ENCODE measurements around the gene ASPHD2. TPM values are rescaled to one million over a fixed set of nuclear protein-coding genes. Genes with fewer than 3 reads are reported as not detected.

Gene ASPHD2
- polyA plus RNA-seq, 1 experiment: 2.3 TPM

DNA sequence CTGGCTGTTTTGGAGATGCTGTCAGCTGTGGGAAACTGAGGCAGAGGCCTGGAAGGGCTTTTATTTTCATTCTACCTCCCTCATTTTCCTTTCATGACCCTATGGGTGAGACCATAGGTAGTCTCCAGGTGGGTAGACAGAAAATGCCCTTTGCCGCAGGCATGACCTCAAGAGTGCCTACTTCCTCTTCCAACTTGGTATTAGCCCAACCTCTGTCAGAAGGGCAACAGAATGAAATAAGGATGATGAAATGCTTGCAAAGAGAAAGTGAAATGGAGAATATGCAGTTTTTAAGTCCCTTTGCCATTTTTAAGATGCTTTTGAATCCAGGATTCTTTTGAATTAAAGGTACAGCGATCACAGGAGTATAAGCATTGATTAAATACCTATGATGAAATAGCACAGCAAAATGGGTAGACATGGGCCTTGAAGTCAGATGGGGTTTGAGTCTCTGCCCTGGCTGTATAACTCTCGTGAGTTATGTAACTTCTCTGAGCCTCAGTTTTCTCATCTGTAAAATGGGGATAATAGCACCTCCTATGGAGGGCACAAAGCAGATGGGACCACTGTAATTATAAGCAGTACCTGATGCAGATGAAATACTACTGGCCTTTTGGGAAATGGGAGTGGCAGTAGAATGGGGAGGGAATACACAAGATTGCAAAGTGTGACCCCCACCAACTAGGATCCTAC lies 3.7 kb downstream of the ASPHD2 start:
- H3K36me3 ChIP-seq (ENCODE audit: control insufficient read depth, insufficient read depth, low read length): no peaks in the 10 kb centered on the region
- no peak for DNase-seq (ENCODE audit: low read depth)
- no peak overlapping the region for H3K4me3 ChIP-seq (ENCODE audit: low read depth, low read length)
- no peaks in the 10 kb centered on the region for H3K27me3 ChIP-seq (ENCODE audit: control insufficient read depth, insufficient read depth, low read length)
- ChIA-PET POLR2A (no interaction called here), CTCF (interaction anchor here (3.7 kb wide), 1 partner anchor 28 kb away, joined by 23 read pairs; no protein-coding TSS in a partner anchor)
- TF ChIP-seq, protein P1, sequence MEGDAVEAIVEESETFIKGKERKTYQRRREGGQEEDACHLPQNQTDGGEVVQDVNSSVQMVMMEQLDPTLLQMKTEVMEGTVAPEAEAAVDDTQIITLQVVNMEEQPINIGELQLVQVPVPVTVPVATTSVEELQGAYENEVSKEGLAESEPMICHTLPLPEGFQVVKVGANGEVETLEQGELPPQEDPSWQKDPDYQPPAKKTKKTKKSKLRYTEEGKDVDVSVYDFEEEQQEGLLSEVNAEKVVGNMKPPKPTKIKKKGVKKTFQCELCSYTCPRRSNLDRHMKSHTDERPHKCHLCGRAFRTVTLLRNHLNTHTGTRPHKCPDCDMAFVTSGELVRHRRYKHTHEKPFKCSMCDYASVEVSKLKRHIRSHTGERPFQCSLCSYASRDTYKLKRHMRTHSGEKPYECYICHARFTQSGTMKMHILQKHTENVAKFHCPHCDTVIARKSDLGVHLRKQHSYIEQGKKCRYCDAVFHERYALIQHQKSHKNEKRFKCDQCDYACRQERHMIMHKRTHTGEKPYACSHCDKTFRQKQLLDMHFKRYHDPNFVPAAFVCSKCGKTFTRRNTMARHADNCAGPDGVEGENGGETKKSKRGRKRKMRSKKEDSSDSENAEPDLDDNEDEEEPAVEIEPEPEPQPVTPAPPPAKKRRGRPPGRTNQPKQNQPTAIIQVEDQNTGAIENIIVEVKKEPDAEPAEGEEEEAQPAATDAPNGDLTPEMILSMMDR (IDR thresholded peaks at IDR 0.05; ENCODE audit: insufficient read depth, low read depth, low read length): no peak

DNA sequence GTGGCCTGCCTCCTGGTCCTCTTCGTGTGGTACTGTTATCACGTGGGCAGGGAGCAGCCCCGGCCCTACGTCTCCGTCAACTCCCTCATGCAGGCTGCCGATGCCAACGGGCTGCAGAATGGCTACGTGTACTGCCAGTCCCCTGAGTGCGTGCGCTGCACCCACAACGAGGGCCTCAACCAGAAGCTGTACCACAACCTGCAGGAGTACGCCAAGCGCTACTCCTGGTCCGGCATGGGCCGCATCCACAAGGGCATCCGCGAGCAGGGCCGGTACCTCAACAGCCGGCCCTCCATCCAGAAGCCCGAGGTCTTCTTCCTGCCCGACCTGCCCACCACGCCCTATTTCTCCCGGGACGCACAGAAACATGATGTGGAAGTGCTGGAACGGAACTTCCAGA lies 4.7 kb downstream of the ASPHD2 start:
- DNase-seq (ENCODE audit: low read depth): no peak
- H3K27me3 ChIP-seq (ENCODE audit: control insufficient read depth, insufficient read depth, low read length): no peaks in the 10 kb centered on the region
- H3K4me3 ChIP-seq (ENCODE audit: low read depth, low read length): no peak overlapping the region
- CTCF ChIA-PET: no interaction called here
- POLR2A ChIA-PET: no interaction called here
- TF ChIP-seq, protein P1 (IDR thresholded peaks at IDR 0.05; ENCODE audit: insufficient read depth, low read depth, low read length): no peak
- no peaks in the 10 kb centered on the region for H3K36me3 ChIP-seq (ENCODE audit: control insufficient read depth, insufficient read depth, low read length)

DNA sequence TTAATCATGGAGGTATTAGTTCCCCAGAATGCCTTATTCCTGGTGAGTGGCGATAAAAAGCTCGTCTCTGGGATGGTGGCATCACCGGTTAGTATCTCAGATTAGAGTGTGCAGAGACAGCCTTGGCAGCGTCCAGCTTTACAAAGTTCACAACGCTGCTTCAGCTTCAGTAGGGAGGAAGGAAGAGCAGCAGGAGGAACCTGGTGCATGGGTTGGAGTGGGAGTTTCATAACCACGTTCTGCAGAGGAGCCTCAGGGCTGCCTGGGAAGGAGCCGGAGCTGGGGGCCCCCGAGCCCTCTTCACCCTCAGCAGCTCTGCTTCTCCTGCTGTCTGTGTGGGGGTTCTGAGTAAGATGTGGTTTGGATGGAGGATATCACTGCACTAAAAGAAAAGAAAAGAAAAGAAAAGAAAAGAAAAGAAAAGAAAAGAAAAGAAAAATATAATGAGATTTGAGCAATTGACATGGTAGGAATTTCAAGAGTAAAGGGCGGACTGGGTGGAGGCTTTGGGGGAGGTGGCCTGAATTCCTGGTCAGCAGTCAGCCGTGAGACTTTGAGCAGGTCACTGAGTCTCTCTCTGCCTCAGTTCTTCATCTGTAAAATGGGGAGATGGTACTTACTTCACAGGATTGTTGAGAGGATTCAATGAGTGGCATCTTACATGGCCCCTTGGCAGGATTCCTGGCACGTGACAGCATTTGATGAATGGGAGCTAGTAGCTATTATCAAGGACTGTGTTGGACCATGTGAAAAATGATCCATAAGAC lies 6.5 kb downstream of the ASPHD2 start:
- TF ChIP-seq, protein P1 (IDR thresholded peaks at IDR 0.05; ENCODE audit: insufficient read depth, low read depth, low read length): no peak
- Histone ChIP-seq H3K4me3 (ENCODE audit: low read depth, low read length) (no peak overlapping the region), H3K27me3 (ENCODE audit: control insufficient read depth, insufficient read depth, low read length) (no peaks in the 10 kb centered on the region), H3K36me3 (ENCODE audit: control insufficient read depth, insufficient read depth, low read length) (no peaks in the 10 kb centered on the region)
- ChIA-PET POLR2A (no interaction called here), CTCF (interaction anchor here (0.6 to 1.1 kb wide), 2 partner anchors 26 to 72 kb away, joined by 3 to 5 read pairs; no protein-coding TSS in a partner anchor)
- DNase-seq (ENCODE audit: low read depth): no peak

DNA sequence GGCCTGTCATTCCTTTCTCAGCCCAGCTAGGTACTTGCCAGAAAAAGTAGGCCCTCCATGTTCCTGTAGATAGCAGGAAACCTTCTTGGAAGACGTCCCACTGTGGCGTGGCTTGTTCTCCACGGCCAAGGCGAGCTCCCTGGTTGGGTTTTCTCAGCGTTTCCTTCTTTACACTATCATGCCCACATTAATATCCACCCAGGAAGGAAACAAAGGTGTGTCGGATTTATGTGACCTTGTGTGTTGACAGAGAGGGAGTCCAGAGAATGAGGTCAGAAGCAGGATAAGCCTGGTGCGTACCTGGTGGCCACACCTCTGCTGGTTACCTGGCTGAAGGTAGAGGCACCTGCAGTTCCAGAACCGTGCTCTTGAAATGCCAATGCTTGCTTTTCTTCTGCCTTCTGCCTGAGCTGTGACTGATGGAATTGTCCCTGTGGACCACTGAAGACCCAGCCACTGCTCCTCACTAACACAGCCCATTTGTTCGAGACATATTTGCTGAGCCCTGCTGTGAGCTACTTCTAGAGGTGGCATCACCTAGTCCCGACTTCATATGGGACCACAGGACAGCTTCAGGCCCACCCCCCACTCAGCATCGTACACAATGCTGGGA lies 7.9 kb downstream of the ASPHD2 start:
- DNase-seq (ENCODE audit: low read depth): no peak
- CTCF ChIA-PET: interaction anchor here (1.2 to 2.2 kb wide), 2 partner anchors 16 to 24 kb away, joined by 3 to 13 read pairs; no protein-coding TSS in a partner anchor
- no peaks in the 10 kb centered on the region for H3K36me3 ChIP-seq (ENCODE audit: control insufficient read depth, insufficient read depth, low read length)
- TF ChIP-seq, protein P1 (IDR thresholded peaks at IDR 0.05; ENCODE audit: insufficient read depth, low read depth, low read length): no peak
- POLR2A ChIA-PET: interaction anchor here (0.6 kb wide), 1 partner anchor 141 kb away, joined by 8 read pairs; no protein-coding TSS in a partner anchor
- H3K27me3 ChIP-seq (ENCODE audit: control insufficient read depth, insufficient read depth, low read length): no peaks in the 10 kb centered on the region
- H3K4me3 ChIP-seq (ENCODE audit: low read depth, low read length): no peak overlapping the region

All from BJ (cell line).